ENCODE results near the gene ZFPM1. TPM values are rescaled to one million over a fixed set of nuclear protein-coding genes. Genes with fewer than 3 reads are reported as not detected.

The ZFPM1 gene
- total RNA-seq, 1 donor from 2014 or later: 5.5 TPM

GRCh38 chr16:88439706-88440105 is 13.4 kb upstream of the ZFPM1 start:
- H3K4me3 ChIP-seq: no peak overlapping the region
- no peak for DNase-seq (ENCODE audit: low spot score in 2 of 2)
- intact Hi-C loops (cut with DNase I): loop anchor here (5.0 to 10.0 kb wide), 2 partner anchors 68 to 455 kb away; no protein-coding TSS in a partner anchor

GRCh38 chr16:88440111-88440510 is 13.0 kb upstream of the ZFPM1 start:
- intact Hi-C loops (cut with DNase I): loop anchor here (5.0 kb wide), 1 partner anchor 67 kb away; no protein-coding TSS in a partner anchor
- Histone ChIP-seq H3K27me3 (no peaks in the 10 kb centered on the region), H3K36me3 (no peaks in the 10 kb centered on the region), H3K4me1 (peaks cover 0 to 3% of the 10 kb centered on the region in 2 donors), H3K27ac (no peak overlapping the region), H3K9me3 (no peaks in the 10 kb centered on the region), H3K4me3 (no peak overlapping the region)
- no peak for TF ChIP-seq CTCF (IDR thresholded peaks at IDR 0.05)
- DNase-seq (ENCODE audit: low spot score in 2 of 2): no peak

More at GRCh38 chr16:88439706-88440105, 13.4 kb upstream of the ZFPM1 start:
- Histone ChIP-seq H3K27me3 (no peaks in the 10 kb centered on the region), H3K36me3 (no peaks in the 10 kb centered on the region), H3K4me1 (peaks cover 0 to 3% of the 10 kb centered on the region in 2 donors), H3K9me3 (no peaks in the 10 kb centered on the region), H3K27ac (no peak overlapping the region)
- no peak for TF ChIP-seq CTCF (IDR thresholded peaks at IDR 0.05)

GRCh38 chr16:88440686-88441405 is 12.2 kb upstream of the ZFPM1 start:
- H3K27me3 ChIP-seq: no peaks in the 10 kb centered on the region

GRCh38 chr16:88441460-88441859 is 11.6 kb upstream of the ZFPM1 start:
- no peak for TF ChIP-seq CTCF (IDR thresholded peaks at IDR 0.05)
- intact Hi-C loops (cut with DNase I): loop anchor here (5.0 kb wide), 1 partner anchor 66 kb away; no protein-coding TSS in a partner anchor
- no peak for DNase-seq (ENCODE audit: low spot score in 2 of 2)
- no peak overlapping the region for H3K27ac ChIP-seq
- no peaks in the 10 kb centered on the region for H3K36me3 ChIP-seq
- peaks cover 0 to 3% of the 10 kb centered on the region in 2 donors for H3K4me1 ChIP-seq
- H3K9me3 ChIP-seq: no peaks in the 10 kb centered on the region
- H3K27me3 ChIP-seq: no peaks in the 10 kb centered on the region
- no peak overlapping the region for H3K4me3 ChIP-seq

More at GRCh38 chr16:88440686-88441405, 12.2 kb upstream of the ZFPM1 start:
- peaks cover 0 to 3% of the 10 kb centered on the region in 2 donors for H3K4me1 ChIP-seq
- H3K9me3 ChIP-seq: no peaks in the 10 kb centered on the region
- no peaks in the 10 kb centered on the region for H3K36me3 ChIP-seq
- no peak overlapping the region for H3K4me3 ChIP-seq
- DNase-seq (ENCODE audit: low spot score in 2 of 2): no peak
- intact Hi-C loops (cut with DNase I): loop anchor here (5.0 kb wide), 1 partner anchor 66 kb away; no protein-coding TSS in a partner anchor
- TF ChIP-seq CTCF (IDR thresholded peaks at IDR 0.05): no peak
- H3K27ac ChIP-seq: no peak overlapping the region

GRCh38 chr16:88442383-88442726 is 10.7 kb upstream of the ZFPM1 start:
- intact Hi-C loops (cut with DNase I): loop anchor here (5.0 kb wide), 1 partner anchor 65 kb away; no protein-coding TSS in a partner anchor
- no peak for TF ChIP-seq CTCF (IDR thresholded peaks at IDR 0.05)
- H3K9me3 ChIP-seq: no peaks in the 10 kb centered on the region
- no peaks in the 10 kb centered on the region for H3K27me3 ChIP-seq
- no peak overlapping the region for H3K27ac ChIP-seq
- no peak for DNase-seq (ENCODE audit: low spot score in 2 of 2)
- H3K4me3 ChIP-seq: no peak overlapping the region
- no peaks in the 10 kb centered on the region for H3K36me3 ChIP-seq
- H3K4me1 ChIP-seq: peaks cover 0 to 3% of the 10 kb centered on the region in 2 donors

All from ascending aorta (tissue), 2 donors.